HCT116 (cell line): ENCODE data around the gene APOL6. TPM values are rescaled to one million over a fixed set of nuclear protein-coding genes. Genes with fewer than 3 reads are reported as not detected.
A peak's percentile ranks its signal among the peaks of the same experiment; 100 is the strongest.

Experiments used
- ATAC-seq: fragments of 200-7000 bp; cut with Tn5 transposase; 2 replicates; pipeline ENCODE4 v1.9.1; 2020; ENCODE audit warnings: mild to moderate bottlenecking, moderate library complexity
- BruUV-seq: library from RNA; stranded (reverse); fragments of 400-500 nt; replicated peaks from 2 replicates; lab custom pipeline; 2021; lab: Mats Ljungman, UMichigan
- CTCF ChIA-PET: fragments of 300-600 bp; sonication (Branson Sonifier 250); formaldehyde crosslinking; loops from one replicate; lab custom pipeline; 2021; ENCODE audit warnings: antibody characterized with exemption; lab: Charles Lee
- POLR2A ChIA-PET: fragments of 300-600, 350-600 bp; sonication (Branson Sonifier 250); formaldehyde crosslinking; loops from one replicate; lab custom pipeline; 2021; ENCODE audit warnings: antibody characterized with exemption; lab: Charles Lee
- RAD21 ChIA-PET, 2 experiments: fragments of 300-600 bp; sonication (Branson Sonifier 250); formaldehyde crosslinking; loops; one replicate each; lab custom pipeline; 2023; ENCODE audit warnings: low total read pairs in 2 of 2; ENCODE audit not compliant: uncharacterized antibody in 2 of 2, unreplicated experiment in 2 of 2, low non-redundant PET in 1 of 2; lab: Charles Lee
- DNase-seq: peaks from one replicate; pipeline ENCODE4 v3.0.0-alpha.2; 2010; ENCODE audit warnings: low read depth, low spot score
- H2AFZ ChIP-seq: fragments of 200-600 bp; shearing (Covaris generic), sonication (generic); 2 replicates; pipeline ENCODE4 v1.6.1; 2017; ENCODE audit warnings: low read depth, mixed run types, mixed read lengths, antibody characterized with exemption, low read length; ENCODE audit not compliant: poor library complexity, severe bottlenecking
- H3K27ac ChIP-seq: 2 replicates; pipeline ENCODE4 v1.5.1; 2012; ENCODE audit warnings: low read depth, low read length
- H3K27me3 ChIP-seq: fragments of 200-600 bp; sonication (generic); 2 replicates; pipeline ENCODE4 v1.6.1; 2016; ENCODE audit warnings: mixed run types, low read length, mixed read lengths; ENCODE audit not compliant: insufficient read depth
- H3K36me3 ChIP-seq, 2 experiments: fragments of 200-500 bp in 1 of 2; fragments of 200-600 bp in 1 of 2; sonication (Bioruptor generic) in 1 of 2; sonication (generic) in 1 of 2; 2 replicates each; pipeline versions ENCODE4 v1.5.1 to v1.6.1; 2014 to 2016; ENCODE audit warnings: low read length in 2 of 2, inconsistent platforms in 1 of 2, mixed read lengths in 1 of 2, mixed run types in 1 of 2; ENCODE audit not compliant: insufficient read depth in 2 of 2, control insufficient read depth in 1 of 2
- H3K4me1 ChIP-seq, 2 experiments: fragments of 200-600 bp in 1 of 2; sonication (generic) in 1 of 2; 2 replicates each; pipeline versions ENCODE4 v1.5.1 to v1.6.1; 2012 to 2017; ENCODE audit warnings: low read length in 2 of 2, inconsistent platforms in 1 of 2, mild to moderate bottlenecking in 1 of 2, mixed read lengths in 1 of 2, mixed run types in 1 of 2, moderate library complexity in 1 of 2; ENCODE audit not compliant: insufficient read depth in 2 of 2, control insufficient read depth in 1 of 2
- H3K4me2 ChIP-seq: fragments of 200-600 bp; sonication (generic); 2 replicates; pipeline ENCODE4 v1.6.1; 2017; ENCODE audit warnings: mixed run types, low read length, mixed read lengths
- H3K4me3 ChIP-seq, 2 experiments: fragments of 200-600 bp in 1 of 2; sonication (generic) in 1 of 2; replicated peaks in 1 of 2; 2 replicates each; pipeline ENCODE4 v1.5.1; 2011 to 2016; ENCODE audit warnings: low read length in 2 of 2, control low read depth in 1 of 2, low read depth in 1 of 2, mild to moderate bottlenecking in 1 of 2, mixed read lengths in 1 of 2, mixed run types in 1 of 2
- H3K79me2 ChIP-seq: fragments of 200-600 bp; sonication (generic); 2 replicates; pipeline ENCODE4 v1.6.1; 2017; ENCODE audit warnings: mild to moderate bottlenecking, mixed run types, low read length, moderate library complexity, mixed read lengths; ENCODE audit not compliant: insufficient read depth
- H3K9ac ChIP-seq: fragments of 200-600 bp; sonication (generic); 2 replicates; pipeline ENCODE4 v1.6.1; 2016; ENCODE audit warnings: low read length, mixed read lengths
- H3K9me2 ChIP-seq: fragments of 200-600 bp; sonication (generic), shearing (Covaris generic); 2 replicates; pipeline ENCODE4 v1.6.1; 2017; ENCODE audit warnings: mixed run types, mild to moderate bottlenecking, moderate library complexity; ENCODE audit not compliant: insufficient read depth
- H3K9me3 ChIP-seq, 2 experiments: fragments of 200-500 bp in 1 of 2; fragments of 200-600 bp in 1 of 2; sonication (Bioruptor generic) in 1 of 2; sonication (generic) in 1 of 2; 2 replicates each; pipeline ENCODE4 v1.6.1; 2014 to 2017; ENCODE audit warnings: low read length in 2 of 2, mixed read lengths in 2 of 2, inconsistent platforms in 1 of 2, low read depth in 1 of 2, mild to moderate bottlenecking in 1 of 2, mixed run types in 1 of 2, moderate library complexity in 1 of 2; ENCODE audit not compliant: control insufficient read depth in 1 of 2, insufficient read depth in 1 of 2
- H4K20me1 ChIP-seq: fragments of 200-600 bp; sonication (generic), shearing (Covaris generic); 2 replicates; pipeline ENCODE4 v1.6.1; 2017; ENCODE audit warnings: mixed run types, mild to moderate bottlenecking, moderate library complexity; ENCODE audit not compliant: insufficient read depth
- ATF3 ChIP-seq: IDR thresholded peaks from 2 replicates; pipeline ENCODE4 v1.6.1; 2012
- CBX3 ChIP-seq: IDR thresholded peaks from 2 replicates; pipeline ENCODE4 v1.6.1; 2012; ENCODE audit warnings: low read depth
- CEBPB ChIP-seq: IDR thresholded peaks from 2 replicates; pipeline ENCODE4 v1.6.1; 2012; ENCODE audit warnings: low read depth
- CTCF ChIP-seq, 3 experiments: fragments of 200-600 bp in 1 of 3; sonication (generic) in 1 of 3; IDR thresholded peaks in 2 of 3; conservative IDR thresholded peaks in 1 of 3; 2 replicates each; pipeline ENCODE4 v1.5.1; 2012 to 2017; ENCODE audit warnings: low read depth in 2 of 3, low read length in 2 of 3, antibody characterized with exemption in 1 of 3, borderline replicate concordance in 1 of 3, control low read depth in 1 of 3, mild to moderate bottlenecking in 1 of 3, mixed read lengths in 1 of 3, mixed run types in 1 of 3, moderate library complexity in 1 of 3; ENCODE audit not compliant: insufficient read depth in 1 of 3
- EGR1 ChIP-seq: IDR thresholded peaks from 2 replicates; pipeline ENCODE4 v1.6.1; 2012; ENCODE audit warnings: low read depth
- ELF1 ChIP-seq: IDR thresholded peaks from 2 replicates; pipeline ENCODE4 v1.6.1; 2012; ENCODE audit warnings: low read depth, borderline replicate concordance
- EZH2 ChIP-seq: fragments of 200-600 bp; sonication (generic); IDR thresholded peaks from 2 replicates; pipeline ENCODE4 v1.6.1; 2017; ENCODE audit warnings: antibody characterized with exemption, mixed run types
- EZH2phosphoT487 ChIP-seq: fragments of 200-600 bp; IDR thresholded peaks from 2 replicates; pipeline ENCODE4 v1.6.1; 2018; ENCODE audit warnings: antibody characterized with exemption, borderline replicate concordance
- FOSL1 ChIP-seq: IDR thresholded peaks from 2 replicates; pipeline ENCODE4 v1.6.1; 2012; ENCODE audit warnings: low read depth
- JUND ChIP-seq: IDR thresholded peaks from 2 replicates; pipeline ENCODE4 v1.6.1; 2012
- MAX ChIP-seq: IDR thresholded peaks from 2 replicates; pipeline ENCODE4 v1.6.1; 2012
- POLR2A ChIP-seq: IDR thresholded peaks from 2 replicates; pipeline ENCODE4 v1.7.0; 2011; ENCODE audit warnings: borderline replicate concordance; ENCODE audit not compliant: insufficient read depth, insufficient read length; ENCODE audit errors: extremely low read depth
- POLR2AphosphoS5 ChIP-seq: IDR thresholded peaks from 2 replicates; pipeline ENCODE4 v1.6.1; 2011; ENCODE audit warnings: mild to moderate bottlenecking, low read depth, low read length, moderate library complexity
- RAD21 ChIP-seq: IDR thresholded peaks from 2 replicates; pipeline ENCODE4 v1.6.1; 2012; ENCODE audit warnings: low read depth, mild to moderate bottlenecking
- SIN3A ChIP-seq: IDR thresholded peaks from 2 replicates; pipeline ENCODE4 v1.6.1; 2012; ENCODE audit warnings: low read depth
- SP1 ChIP-seq: IDR thresholded peaks from 2 replicates; pipeline ENCODE4 v1.6.1; 2012; ENCODE audit warnings: low read depth
- TCF7L2 ChIP-seq: IDR thresholded peaks from 2 replicates; pipeline ENCODE4 v1.7.0; 2011; ENCODE audit warnings: borderline replicate concordance, inconsistent platforms; ENCODE audit not compliant: insufficient read depth, insufficient read length; ENCODE audit errors: extremely low read depth
- YY1 ChIP-seq: IDR thresholded peaks from 2 replicates; pipeline ENCODE4 v1.6.1; 2011; ENCODE audit warnings: low read length, low read depth, moderate library complexity, mild to moderate bottlenecking; ENCODE audit not compliant: insufficient replicate concordance; ENCODE audit errors: extremely low read depth
- ZBTB33 ChIP-seq: IDR thresholded peaks from 2 replicates; pipeline ENCODE4 v1.6.1; 2011; ENCODE audit warnings: mild to moderate bottlenecking, low read length, moderate library complexity; ENCODE audit not compliant: insufficient replicate concordance; ENCODE audit errors: extremely low read depth
- ZFX ChIP-seq: fragments of 450-650 bp; IDR thresholded peaks from 2 replicates; pipeline ENCODE4 v1.6.1; 2017
- intact Hi-C: fragments of 100-400 bp; cut with micrococcal nuclease; formaldehyde crosslinking; loops from 2 replicates; pipeline ENCODE4 v1.10.0; 2022
- total RNA-seq: library from RNA; stranded (reverse); gene quantifications from one replicate; pipeline ENCODE4 v1.2.1, GENCODE V29; 2021; ENCODE audit not compliant: unreplicated experiment

Gene APOL6
- total RNA-seq, 1 experiment from 2014 or later = 0.84 TPM

- Histone ChIP-seq H2AFZ (no peak overlapping the region), H3K9ac (no peak overlapping the region), H3K27me3 (no peaks in the 10 kb centered on the region), H3K79me2 (no peaks in the 10 kb centered on the region), H3K4me3 (no peak overlapping the region), H3K36me3 (no peaks in the 10 kb centered on the region), H3K4me1 (peaks cover 13 to 27% of the 10 kb centered on the region in 2 experiments), H3K9me3 (no peaks in the 10 kb centered on the region), H3K27ac (no peak overlapping the region), H3K4me2 (no peak overlapping the region), H3K9me2 (no peaks in the 10 kb centered on the region), H4K20me1 (no peaks in the 10 kb centered on the region)
- intact Hi-C loops = no loop called here
- TF ChIP-seq YY1 = no peak
- no peak for TF ChIP-seq ELF1
- TF ChIP-seq SIN3A = no peak
- TF ChIP-seq EGR1 = no peak
- TF ChIP-seq FOSL1 = no peak
- TF ChIP-seq POLR2A = no peak
- no peak for TF ChIP-seq TCF7L2
- no peak for TF ChIP-seq SP1
- no peak for TF ChIP-seq CEBPB
- no peak for TF ChIP-seq POLR2AphosphoS5
- no peak for TF ChIP-seq ZBTB33
- TF ChIP-seq CBX3 = no peak
- TF ChIP-seq EZH2 = no peak
- TF ChIP-seq RAD21 = no peak
- no peak for TF ChIP-seq JUND
- no peak for TF ChIP-seq ATF3
- no peak for TF ChIP-seq EZH2phosphoT487
- TF ChIP-seq ZFX = no peak
- no peak for TF ChIP-seq CTCF (IDR thresholded peaks at IDR 0.05 in 2 of 3, conservative IDR thresholded peaks at IDR 0.05 in 1 of 3; ENCODE audit: borderline replicate concordance in 1 of 3, insufficient read depth in 1 of 3, low read depth in 2 of 3, low read length in 2 of 3)
- no peak for TF ChIP-seq MAX
- CTCF ChIA-PET = interaction anchor here (1.1 kb wide), 1 partner anchor 10 kb away, joined by 3 read pairs; no protein-coding TSS in a partner anchor
- peak; percentile 42; the same call in 1 of the 2 replicates for ATAC-seq
- RAD21 ChIA-PET = no interaction called here
- POLR2A ChIA-PET = no interaction called here
- DNase-seq = no peak
- BruUV-seq = no TSS peak
Observed at GRCh38 chr22:35642305-35642741, 5.9 kb upstream of the APOL6 start.
